Esophagus muscularis mucosa (tissue), 4 donors: ENCODE results near the gene BRI3BP.
"Not testable (repeated sequence)": the region's sequence is repeated elsewhere in the genome, so short reads cannot be mapped to it uniquely, and the experiment has no call there.

Source experiments
- CTCF ChIP-seq, 3 experiments: fragments of 200-600 bp in 2 of 3; fragments of 450-650 bp in 1 of 3; sonication (generic) in 2 of 3; IDR thresholded peaks; one replicate each; pipeline ENCODE4 v1.5.1; 2017 to 2019; ENCODE audit warnings: antibody characterized with exemption in 3 of 3, mild to moderate bottlenecking in 2 of 3, moderate library complexity in 1 of 3
- EP300 ChIP-seq: sonication (generic); formaldehyde crosslinking; IDR thresholded peaks from one replicate; pipeline ENCODE4 v1.6.1; 2017; ENCODE audit warnings: antibody characterized with exemption
- POLR2A ChIP-seq: fragments of 450-650 bp; IDR thresholded peaks from one replicate; pipeline ENCODE4 v1.6.1; 2017; ENCODE audit warnings: antibody characterized with exemption, moderate library complexity, mild to moderate bottlenecking, low read depth
- POLR2AphosphoS5 ChIP-seq, 2 donors: sonication (generic); formaldehyde crosslinking; IDR thresholded peaks; one replicate each; pipeline ENCODE4 v1.6.1; 2017; ENCODE audit warnings: antibody characterized with exemption in 2 of 2

GRCh38 chr12:125063522-125063921, 70.1 kb downstream of the BRI3BP start:
- TF ChIP-seq CTCF (IDR thresholded peaks at IDR 0.05); POLR2AphosphoS5 (IDR thresholded peaks at IDR 0.05); POLR2A; EP300: not testable (repeated sequence)
